BE2C (cell line): ENCODE data around the gene EML4.

Source experiments
- DNase-seq: peaks from one replicate; pipeline ENCODE4 v3.0.0-alpha.2; 2020
- H3K27me3 ChIP-seq: fragments of 250-450 bp; sonication (Bioruptor Pico); 2 replicates; pipeline ENCODE4 v1.5.1; 2020; ENCODE audit warnings: mild to moderate bottlenecking
- H3K36me3 ChIP-seq: fragments of 250-450 bp; sonication (Bioruptor Pico); 2 replicates; pipeline ENCODE4 v1.5.1; 2020; ENCODE audit warnings: mild to moderate bottlenecking
- H3K4me1 ChIP-seq: fragments of 250-450 bp; sonication (Bioruptor Pico); 2 replicates; pipeline ENCODE4 v1.5.1; 2020
- H3K4me3 ChIP-seq: 2 replicates; pipeline ENCODE4 v1.5.1; 2011; ENCODE audit warnings: low read depth, low read length
- H3K9me3 ChIP-seq: fragments of 250-450 bp; sonication (Bioruptor Pico); 2 replicates; pipeline ENCODE4 v1.5.1; 2020
- TF ChIP-seq, protein P1 (sequence below): IDR thresholded peaks from 2 replicates; pipeline ENCODE4 v1.5.1; 2012; ENCODE audit warnings: mild to moderate bottlenecking, low read depth, low read length

Gene EML4

DNA sequence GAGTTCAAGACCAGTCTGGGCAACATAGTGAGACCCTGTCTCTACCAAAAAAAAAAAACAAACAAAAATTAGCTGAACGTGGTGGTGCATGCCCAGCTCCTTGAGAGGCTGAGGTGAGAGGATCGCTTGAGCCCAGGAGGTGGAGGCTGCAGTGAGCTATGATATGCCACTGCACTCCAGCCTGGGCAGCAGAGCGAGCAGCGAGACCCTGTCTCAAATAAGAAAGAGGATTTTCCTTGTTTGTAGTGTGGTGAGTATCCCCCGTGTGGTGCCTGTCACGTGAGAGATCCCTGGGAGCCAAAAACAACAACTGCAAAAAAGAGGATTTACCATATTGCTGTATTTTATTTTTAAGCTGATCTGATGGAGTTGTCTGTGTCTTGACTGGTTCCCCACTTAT, 9.2 kb downstream of the EML4 start:
- no peak for DNase-seq
- Histone ChIP-seq H3K9me3 (no peaks in the 10 kb centered on the region), H3K27me3 (no peaks in the 10 kb centered on the region), H3K4me1 (peaks cover 11% of the 10 kb centered on the region), H3K36me3 (peaks cover 25% of the 10 kb centered on the region), H3K4me3 (no peak overlapping the region)
- TF ChIP-seq, protein P1, sequence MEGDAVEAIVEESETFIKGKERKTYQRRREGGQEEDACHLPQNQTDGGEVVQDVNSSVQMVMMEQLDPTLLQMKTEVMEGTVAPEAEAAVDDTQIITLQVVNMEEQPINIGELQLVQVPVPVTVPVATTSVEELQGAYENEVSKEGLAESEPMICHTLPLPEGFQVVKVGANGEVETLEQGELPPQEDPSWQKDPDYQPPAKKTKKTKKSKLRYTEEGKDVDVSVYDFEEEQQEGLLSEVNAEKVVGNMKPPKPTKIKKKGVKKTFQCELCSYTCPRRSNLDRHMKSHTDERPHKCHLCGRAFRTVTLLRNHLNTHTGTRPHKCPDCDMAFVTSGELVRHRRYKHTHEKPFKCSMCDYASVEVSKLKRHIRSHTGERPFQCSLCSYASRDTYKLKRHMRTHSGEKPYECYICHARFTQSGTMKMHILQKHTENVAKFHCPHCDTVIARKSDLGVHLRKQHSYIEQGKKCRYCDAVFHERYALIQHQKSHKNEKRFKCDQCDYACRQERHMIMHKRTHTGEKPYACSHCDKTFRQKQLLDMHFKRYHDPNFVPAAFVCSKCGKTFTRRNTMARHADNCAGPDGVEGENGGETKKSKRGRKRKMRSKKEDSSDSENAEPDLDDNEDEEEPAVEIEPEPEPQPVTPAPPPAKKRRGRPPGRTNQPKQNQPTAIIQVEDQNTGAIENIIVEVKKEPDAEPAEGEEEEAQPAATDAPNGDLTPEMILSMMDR: no peak

DNA sequence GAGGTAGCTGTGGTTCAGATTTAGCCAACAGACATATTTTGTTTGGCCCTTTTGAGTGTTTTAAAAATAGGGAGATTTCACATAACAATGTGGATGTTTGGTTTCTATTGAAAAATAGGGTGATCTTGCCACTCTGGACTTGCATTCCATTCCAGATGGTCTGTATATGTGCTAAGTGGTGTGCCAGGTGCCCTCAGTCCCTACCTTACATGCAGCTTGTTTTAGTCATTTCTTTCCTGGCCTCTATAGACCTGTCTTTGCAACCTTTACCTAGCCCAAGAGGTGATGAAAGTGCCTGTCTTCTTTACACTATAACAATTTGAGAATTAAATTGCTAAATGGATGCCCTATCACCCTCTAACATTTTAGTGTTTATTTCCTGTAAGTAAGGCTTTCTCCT, 11.1 kb downstream of the EML4 start:
- Histone ChIP-seq H3K4me3 (no peak overlapping the region), H3K36me3 (peaks cover 25% of the 10 kb centered on the region), H3K9me3 (no peaks in the 10 kb centered on the region), H3K4me1 (peaks cover 16% of the 10 kb centered on the region), H3K27me3 (no peaks in the 10 kb centered on the region)
- DNase-seq: no peak
- TF ChIP-seq, protein P1: no peak

DNA sequence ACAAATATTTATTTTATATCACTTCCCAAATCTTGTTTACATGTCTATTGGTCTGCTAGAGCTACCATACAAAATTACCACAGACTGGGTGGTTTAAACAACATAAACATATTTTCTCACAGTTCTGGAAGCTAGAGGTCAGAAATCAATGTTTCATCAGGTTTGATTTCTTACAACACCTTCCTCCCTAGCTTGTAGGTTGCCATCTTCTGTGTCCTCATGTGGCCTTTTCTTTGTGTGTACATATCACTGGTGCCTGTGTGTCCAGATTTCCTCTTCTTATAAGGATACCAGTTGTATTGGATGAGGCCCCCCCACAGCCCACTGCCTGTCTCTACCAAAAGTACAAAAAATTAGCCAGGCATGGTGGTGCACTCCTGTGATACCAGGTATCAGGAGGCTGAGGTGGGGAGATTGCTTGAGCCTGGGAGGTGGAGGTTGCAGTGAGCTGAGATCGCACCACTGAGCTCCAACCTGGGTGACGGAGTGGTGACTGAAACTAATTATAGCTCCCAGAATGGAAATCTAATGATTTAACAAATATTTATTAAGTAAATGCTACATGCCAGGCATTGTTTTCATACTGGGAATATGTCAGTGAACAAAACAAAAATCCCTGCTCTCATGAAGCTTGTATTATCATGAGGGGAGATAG, 13.6 kb downstream of the EML4 start:
- Histone ChIP-seq H3K9me3 (no peaks in the 10 kb centered on the region), H3K4me1 (peaks cover 23% of the 10 kb centered on the region), H3K36me3 (peaks cover 20% of the 10 kb centered on the region), H3K27me3 (no peaks in the 10 kb centered on the region), H3K4me3 (no peak overlapping the region)
- TF ChIP-seq, protein P1: no peak
- DNase-seq: no peak

DNA sequence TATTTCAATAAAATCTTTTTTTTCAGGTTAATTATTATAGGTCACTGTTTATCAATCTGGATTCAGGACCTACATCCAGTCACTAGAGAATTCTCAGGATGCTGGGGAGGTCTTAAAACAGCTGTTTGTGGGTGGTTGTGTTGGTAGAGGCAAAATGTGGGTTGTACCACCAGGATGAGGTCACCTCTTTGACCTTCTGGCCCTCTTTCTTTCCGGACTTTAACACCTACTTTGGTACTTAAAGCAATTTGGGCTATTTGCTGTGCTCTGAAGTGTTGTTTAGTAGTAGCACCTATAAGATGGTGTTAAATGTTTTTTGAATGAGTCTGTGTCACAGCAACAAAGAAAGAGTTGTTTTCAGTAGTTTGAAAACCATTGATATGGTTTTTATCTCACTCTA, 14.6 kb downstream of the EML4 start:
- no peaks in the 10 kb centered on the region for H3K9me3 ChIP-seq
- no peak for DNase-seq

DNA sequence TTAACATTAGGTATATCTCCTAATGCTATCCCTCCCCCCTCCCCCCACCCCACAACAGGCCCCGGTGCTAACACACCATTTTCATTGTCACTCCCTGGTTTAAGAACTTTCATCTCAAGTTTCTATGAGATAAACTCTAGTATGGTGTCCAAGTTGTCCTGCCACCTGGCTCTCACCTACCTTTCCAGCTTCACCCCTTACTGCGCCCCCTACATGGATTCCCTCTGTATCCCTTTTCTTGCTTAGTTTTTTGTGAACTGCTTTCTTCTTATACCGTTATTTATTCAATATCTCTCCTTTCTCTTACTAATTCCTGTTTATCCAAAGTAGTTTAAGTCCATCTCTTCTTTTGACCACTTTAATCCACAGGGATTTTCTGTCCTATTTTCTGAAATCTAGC, 15.2 kb downstream of the EML4 start:
- TF ChIP-seq, protein P1: peak; percentile 30
- Histone ChIP-seq H3K36me3 (peaks cover 20% of the 10 kb centered on the region), H3K4me3 (no peak overlapping the region), H3K27me3 (no peaks in the 10 kb centered on the region), H3K4me1 (peaks cover 23% of the 10 kb centered on the region), H3K9me3 (no peaks in the 10 kb centered on the region)
- DNase-seq: no peak

More for the DNA sequence above, 14.6 kb downstream of the EML4 start:
- Histone ChIP-seq H3K36me3 (peaks cover 20% of the 10 kb centered on the region), H3K27me3 (no peaks in the 10 kb centered on the region), H3K4me3 (no peak overlapping the region), H3K4me1 (peaks cover 23% of the 10 kb centered on the region)
- TF ChIP-seq, protein P1: no peak

DNA sequence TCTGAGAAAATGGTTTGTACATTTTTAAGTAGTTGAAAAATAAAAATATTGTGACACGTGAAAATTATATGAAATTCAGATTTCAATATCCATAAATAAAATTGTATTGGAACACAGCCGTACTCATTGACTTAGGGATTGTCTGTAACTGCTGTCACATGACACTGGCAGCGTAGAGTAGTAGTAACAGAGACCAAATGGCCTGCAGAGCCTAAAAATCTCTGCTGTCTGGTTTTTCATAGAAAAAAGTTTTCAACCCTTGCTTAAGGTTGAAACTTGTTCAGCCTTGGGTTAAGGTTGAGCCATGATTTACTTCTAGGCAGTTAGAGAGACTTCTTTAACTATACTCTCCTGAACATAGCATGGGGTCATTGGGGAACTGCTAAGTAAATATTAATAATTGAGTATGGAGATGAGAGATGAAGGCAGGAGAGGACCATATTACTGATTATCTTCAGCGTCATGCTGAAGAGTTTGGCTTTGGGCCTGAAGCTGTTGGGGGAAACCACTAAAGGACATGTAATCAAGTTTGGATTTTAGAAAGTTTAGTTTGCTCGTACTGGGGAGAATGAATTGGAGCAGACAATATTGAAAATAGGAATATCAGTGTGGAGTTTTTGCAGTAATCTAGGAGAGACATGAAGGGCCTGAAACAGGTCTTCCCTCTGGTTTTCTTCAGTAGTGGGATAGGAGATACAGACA, 16.2 kb downstream of the EML4 start:
- peaks cover 26% of the 10 kb centered on the region for H3K4me1 ChIP-seq
- DNase-seq: no peak
- no peaks in the 10 kb centered on the region for H3K27me3 ChIP-seq
- H3K4me3 ChIP-seq: no peak overlapping the region
- H3K36me3 ChIP-seq: peaks cover 13% of the 10 kb centered on the region
- TF ChIP-seq, protein P1: no peak
- no peaks in the 10 kb centered on the region for H3K9me3 ChIP-seq
